DMS 273 (cell line): ENCODE results near the gene TAS2R14.

Experiments
- DNase-seq: peaks from one replicate; lab custom pipeline; 2025; ENCODE audit not compliant: unreplicated experiment; lab: John Stamatoyannopoulos, UW

The TAS2R14 gene

DNA sequence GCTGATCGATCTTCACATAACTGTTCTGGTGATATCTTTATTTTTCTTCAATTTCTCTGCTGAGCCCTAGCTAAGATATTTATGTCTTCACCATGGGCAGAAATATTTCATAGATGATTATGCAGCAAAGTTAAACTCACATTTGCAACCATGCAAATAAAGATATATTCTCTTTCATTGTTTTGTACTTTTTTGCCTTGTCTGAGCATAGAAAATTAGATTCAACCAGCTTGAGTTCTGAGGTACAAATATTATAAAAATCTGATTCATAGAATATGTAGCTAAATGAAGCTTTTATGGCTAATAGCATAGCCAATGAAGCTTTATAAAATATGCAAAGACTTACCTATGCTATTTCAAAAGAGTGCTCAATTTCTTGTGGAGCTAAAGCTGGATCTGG, 29.6 kb downstream of the TAS2R14 start, which contains the start of gene TAS2R13:
TSS of gene TAS2R13 (minus strand) at position 101 of the 400 bp plus-strand sequence. CDS start 264 bp downstream, outside the sequence.
- DNase-seq = no peak

GRCh38 chr12:10904686-10905085, 34.4 kb downstream of the TAS2R14 start:
- DNase-seq = no peak

- no peak for DNase-seq
Observed at GRCh38 chr12:10901427-10901826, 37.6 kb downstream of the TAS2R14 start.

DNA sequence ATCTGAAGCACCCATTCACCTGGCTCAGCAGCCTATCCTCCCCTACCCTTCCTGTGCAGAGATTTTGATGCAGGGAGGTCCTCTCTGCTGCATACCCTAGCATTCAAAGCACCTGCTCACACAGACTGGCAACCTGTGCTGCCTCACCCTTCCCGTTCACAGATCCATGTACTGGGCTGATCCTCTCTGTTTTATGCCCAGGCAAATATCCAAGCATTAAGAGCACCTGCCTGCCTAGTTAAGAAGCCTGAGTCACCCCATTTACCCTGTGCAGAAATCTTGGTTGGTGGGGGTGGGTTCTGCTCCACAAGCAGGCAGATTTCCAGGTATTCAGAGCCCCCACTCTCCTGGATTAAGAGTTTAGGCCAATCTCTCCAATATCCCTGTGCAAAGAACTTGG, 38.1 kb downstream of the TAS2R14 start:
- no peak for DNase-seq

GRCh38 chr12:10900530-10900929, 38.5 kb downstream of the TAS2R14 start:
- DNase-seq = no peak

DNA sequence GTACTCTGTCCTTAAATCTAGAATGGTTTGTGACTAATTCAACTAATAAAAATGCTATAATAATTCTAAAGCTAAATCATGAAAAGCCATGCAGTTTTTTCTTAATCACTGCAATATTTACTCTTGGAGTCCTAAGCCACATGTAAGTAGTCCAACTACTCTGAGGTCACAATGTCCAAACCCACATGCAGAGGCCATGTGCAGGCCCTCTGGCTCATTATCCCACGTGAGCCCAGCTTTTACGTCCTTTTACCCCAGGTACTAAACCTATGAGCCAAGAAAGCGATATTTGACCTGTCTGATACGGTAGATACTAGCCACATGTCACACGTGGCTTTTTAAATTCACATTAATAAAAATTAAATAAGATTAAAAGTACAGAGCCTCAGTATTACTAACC, 42.2 kb downstream of the TAS2R14 start:
- no peak for DNase-seq

- DNase-seq = no peak
Observed at GRCh38 chr12:10891937-10892336, 47.1 kb downstream of the TAS2R14 start.

GRCh38 chr12:10889226-10889625, 49.8 kb downstream of the TAS2R14 start:
- DNase-seq = no peak
